Hair follicle dermal papilla cell (primary cell): ENCODE measurements around the gene FUCA2. TPM values are rescaled to one million over a fixed set of nuclear protein-coding genes. Genes with fewer than 3 reads are reported as not detected.

Experiments used
- small RNA-seq: library from RNA; depleted of rRNA; stranded (forward); fragments of <200 nt; gene quantifications from one replicate; pipeline ENCODE3, GENCODE V24; 2012
- total RNA-seq: library from RNA; depleted of rRNA; stranded (reverse); fragments of >200 nt; gene quantifications from 2 replicates; pipeline ENCODE4 v1.2.3, GENCODE V29; 2012

FUCA2 gene
- total RNA-seq: 30.2 and 39.6 TPM in 2 replicates

GRCh38 chr6:143510991-143511891 is at the start of gene FUCA2:
FUCA2 (minus strand) TSS chr6:143511720; CDS start chr6:143511634, 86 bp downstream.

GRCh38 chr6:143450453-143451371 is 60.8 kb downstream of the FUCA2 start, which contains the start of the genes ADAT2 and PEX3:
ADAT2 (minus strand) TSS chr6:143450695; CDS start chr6:143450658, 37 bp downstream.
PEX3 (plus strand) TSS chr6:143450805; CDS start chr6:143451043, 238 bp downstream.

Small RNA genes within 50 kb of the gene (small RNA-seq; reads per million reads assigned to genes)
- not detected for gene RNA5SP221

Other genes starting within 250 kb of the FUCA2 start
- gene ADAT2, start 61.0 kb downstream of the FUCA2 start, total RNA-seq: 2.8 and 4.1 TPM in 2 replicates
- 17.2 and 18.2 TPM in 2 replicates for gene PEX3, start 60.9 kb downstream of the FUCA2 start, total RNA-seq
- 54.8 and 70.2 TPM in 2 replicates for gene PHACTR2, start 166.2 kb upstream of the FUCA2 start, total RNA-seq